HTR-8/SVneo (cell line): Measurements from ENCODE around the gene SLIT2.

Experiments used
- DNase-seq: peaks from one replicate; pipeline ENCODE4 v3.0.0; 2011; ENCODE audit warnings: low spot score, mixed read lengths; ENCODE audit not compliant: insufficient read length
- FAIRE-seq: peaks from 2 replicates; lab custom pipeline; 2011; peaks lifted over from hg19 to GRCh38; lab: Jason Lieb, UNC

Gene SLIT2, protein sequence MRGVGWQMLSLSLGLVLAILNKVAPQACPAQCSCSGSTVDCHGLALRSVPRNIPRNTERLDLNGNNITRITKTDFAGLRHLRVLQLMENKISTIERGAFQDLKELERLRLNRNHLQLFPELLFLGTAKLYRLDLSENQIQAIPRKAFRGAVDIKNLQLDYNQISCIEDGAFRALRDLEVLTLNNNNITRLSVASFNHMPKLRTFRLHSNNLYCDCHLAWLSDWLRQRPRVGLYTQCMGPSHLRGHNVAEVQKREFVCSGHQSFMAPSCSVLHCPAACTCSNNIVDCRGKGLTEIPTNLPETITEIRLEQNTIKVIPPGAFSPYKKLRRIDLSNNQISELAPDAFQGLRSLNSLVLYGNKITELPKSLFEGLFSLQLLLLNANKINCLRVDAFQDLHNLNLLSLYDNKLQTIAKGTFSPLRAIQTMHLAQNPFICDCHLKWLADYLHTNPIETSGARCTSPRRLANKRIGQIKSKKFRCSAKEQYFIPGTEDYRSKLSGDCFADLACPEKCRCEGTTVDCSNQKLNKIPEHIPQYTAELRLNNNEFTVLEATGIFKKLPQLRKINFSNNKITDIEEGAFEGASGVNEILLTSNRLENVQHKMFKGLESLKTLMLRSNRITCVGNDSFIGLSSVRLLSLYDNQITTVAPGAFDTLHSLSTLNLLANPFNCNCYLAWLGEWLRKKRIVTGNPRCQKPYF (N-terminal part only)

DNA sequence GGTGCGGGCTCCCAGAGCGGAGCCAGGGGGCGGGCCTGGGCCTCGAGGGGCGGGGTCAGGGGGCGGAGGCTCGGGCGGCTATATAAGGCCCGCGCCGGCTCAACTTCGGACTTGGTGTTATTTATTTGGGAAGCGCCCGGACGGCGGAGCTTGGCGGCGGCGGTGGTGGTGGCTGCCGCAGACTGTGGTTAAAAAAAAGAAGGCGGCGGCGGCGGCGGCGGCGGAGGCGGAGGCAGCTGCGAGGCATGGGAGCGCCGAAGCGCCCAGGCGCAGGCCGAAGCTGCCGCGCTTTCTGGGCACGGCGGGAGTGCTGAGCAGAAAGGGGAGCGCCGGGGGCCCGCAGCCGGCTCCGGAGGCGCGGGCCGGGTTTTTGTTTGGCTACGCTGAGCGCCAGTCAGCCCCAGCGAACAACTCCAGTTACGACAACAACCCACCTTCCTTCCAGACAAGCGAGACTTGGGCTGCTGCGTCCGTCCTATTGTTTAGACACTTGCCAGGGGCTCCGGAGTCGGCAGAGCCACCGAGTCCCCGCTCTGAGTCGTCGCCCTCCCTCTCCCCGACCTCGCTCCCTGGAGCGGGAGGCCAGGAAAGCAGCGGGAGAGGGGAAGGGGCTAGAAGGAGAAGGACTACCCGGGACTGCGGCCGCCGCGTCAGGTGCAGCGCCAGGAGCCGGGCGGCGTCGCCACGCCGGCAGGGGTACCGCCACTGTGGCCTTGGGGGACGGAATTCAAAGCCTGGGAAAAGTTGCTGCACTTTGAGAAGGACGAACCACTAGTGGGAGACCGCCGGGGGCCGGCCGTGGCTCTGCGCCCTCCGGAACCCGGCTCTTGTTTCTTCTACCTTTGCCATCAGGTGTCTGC is at the start of gene SLIT2:
SLIT2 (plus strand) TSS at position 110 of the 860 bp plus-strand sequence. CDS start 1,911 bp downstream, outside the sequence.
- DNase-seq, result peak; percentile 74
- FAIRE-seq, result no peak

DNA sequence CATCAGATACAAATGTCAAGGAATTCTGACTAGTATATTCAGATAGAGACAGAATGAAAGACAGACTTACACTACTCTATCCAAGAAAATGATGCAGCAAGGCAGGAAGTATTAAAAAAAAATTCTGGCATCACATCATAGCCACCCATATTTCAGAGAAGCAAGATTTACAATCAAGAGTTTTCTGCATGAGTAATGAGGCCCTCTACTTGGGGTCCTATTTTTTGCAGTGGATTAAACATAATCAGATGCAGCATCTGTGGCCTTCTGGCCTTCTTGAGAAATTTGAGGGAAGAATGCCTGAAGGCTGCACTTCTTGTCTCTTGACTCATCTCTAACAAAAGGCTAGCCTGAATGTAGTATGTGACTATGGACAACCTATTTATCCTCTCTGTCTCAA is 48.2 kb upstream of the SLIT2 start:
- peak; percentile 51 for DNase-seq
- peak; percentile 85 for FAIRE-seq

DNA sequence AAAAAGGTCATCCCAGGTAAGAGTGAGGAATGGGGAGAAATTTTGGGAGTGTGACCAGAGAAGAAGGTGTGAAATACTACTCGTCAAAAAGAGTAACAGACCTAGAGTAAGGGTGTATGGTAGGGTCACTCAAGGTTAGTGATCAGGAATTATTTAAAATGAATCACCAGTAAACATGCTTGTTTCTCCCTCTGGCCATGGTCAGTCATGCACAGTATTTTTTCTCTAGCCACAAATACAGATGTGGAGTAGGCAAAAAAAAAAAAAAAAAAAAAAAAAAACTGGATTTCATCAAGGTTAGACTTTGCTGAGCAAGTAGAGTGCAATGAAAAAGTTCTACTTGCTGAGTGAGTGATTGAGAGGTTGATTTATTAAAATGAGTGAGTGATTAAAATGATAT is 34.2 kb upstream of the SLIT2 start:
- FAIRE-seq, result no peak
- DNase-seq, result no peak

DNA sequence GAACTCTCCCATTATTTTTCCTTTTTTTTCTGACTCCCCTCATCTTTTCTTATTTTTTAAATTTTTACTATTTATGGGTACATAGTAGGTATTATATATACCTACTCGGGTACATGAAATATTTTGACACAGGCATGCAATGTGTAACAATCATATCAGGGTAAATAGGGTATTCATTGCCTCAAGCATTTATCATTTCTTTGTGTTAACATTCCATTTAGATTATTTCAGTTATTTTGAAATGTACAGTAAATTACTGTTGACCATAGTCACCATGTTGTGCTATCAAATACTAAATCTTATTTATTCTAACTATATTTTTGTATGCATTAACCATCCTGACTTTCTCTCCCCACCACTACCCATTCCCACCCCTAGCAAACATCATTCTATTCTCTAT is 33.8 kb upstream of the SLIT2 start:
- FAIRE-seq (no peak), DNase-seq (no peak)

DNA sequence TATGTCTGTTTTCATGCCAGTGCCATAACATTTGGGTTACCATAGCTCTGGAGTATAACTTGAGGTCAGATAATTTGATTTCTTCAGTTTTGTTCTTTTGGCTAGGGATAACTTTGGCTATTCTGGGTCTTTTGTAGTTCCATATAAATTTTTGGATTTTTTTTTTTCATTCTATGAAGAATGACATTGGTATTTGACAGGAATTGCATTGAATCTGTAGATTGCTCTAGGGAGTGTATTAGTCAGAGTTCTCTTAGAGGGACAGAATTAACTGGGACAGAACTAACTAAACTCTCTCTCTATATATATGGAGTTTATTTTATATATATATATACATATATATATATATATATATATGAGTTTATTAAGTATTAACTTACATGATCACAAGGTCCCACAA is 32.2 kb upstream of the SLIT2 start:
- DNase-seq (no peak), FAIRE-seq (no peak)

DNA sequence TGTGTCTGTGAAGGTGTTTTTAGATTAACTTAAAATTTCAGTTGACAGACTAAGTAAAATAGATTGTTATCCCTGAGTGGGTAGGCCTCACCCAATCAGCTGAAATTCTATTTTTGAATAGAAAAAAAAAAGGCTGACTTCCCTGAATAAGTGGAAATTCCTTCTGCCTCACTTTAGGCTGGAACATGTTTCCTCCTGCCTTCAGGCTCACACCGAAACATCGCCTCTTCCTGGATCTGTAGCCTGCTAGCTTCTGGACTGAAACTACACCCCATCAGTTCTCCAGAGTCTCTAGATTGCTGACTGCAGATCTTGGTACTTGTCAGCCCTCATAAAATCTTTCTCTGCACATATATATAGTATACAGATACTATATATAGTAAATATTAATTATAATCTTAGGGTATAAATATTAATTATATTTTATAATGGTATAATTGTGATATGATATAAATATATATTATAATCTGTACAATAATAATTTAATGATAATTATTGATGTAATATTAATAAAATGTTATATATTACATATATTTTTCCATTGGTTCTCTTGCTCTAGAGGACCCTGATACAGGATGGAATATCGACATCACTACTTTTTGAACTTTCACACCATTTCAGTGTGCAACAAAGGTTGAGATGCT is 13.7 kb upstream of the SLIT2 start:
- no peak for DNase-seq
- no peak for FAIRE-seq

DNA sequence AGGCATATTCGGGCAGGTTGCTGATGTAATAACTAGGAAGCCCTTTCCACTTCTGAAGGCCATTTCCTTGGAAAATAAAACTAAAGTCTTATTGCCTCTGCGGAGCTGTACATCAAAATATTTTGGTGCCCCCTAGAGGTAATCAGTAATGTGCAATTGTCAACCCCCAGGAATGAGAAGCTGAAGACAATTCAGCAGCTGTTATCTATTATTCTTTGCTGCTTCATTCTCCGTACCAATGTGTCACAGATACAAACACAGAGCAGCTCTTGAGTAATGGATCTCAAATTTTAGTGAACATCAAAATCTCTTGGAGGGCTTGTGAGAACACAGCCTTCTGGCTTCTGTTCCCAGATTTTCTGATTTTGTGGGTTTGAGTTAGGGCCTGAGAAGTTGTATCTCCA is 3.5 kb upstream of the SLIT2 start:
- DNase-seq (no peak), FAIRE-seq (no peak)

DNA sequence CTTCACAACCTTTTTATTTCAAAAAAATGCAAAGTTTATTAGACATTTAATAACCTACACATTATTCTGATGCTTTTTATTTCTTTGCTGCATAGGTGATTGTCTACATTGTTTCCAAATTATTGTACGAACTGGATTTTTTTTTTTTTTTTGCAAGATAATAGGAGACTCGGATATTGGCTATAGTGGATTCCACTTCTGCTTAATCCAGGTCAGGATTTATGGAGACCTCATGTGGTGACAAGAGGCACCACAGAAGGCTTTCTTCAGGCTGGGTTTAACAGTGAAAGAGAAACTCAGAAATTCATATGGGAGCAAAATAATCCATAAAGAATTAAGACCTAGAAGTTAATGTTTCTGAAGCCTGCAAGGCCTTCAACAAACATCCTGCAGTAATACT is 2.4 kb upstream of the SLIT2 start:
- DNase-seq (no peak), FAIRE-seq (no peak)

DNA sequence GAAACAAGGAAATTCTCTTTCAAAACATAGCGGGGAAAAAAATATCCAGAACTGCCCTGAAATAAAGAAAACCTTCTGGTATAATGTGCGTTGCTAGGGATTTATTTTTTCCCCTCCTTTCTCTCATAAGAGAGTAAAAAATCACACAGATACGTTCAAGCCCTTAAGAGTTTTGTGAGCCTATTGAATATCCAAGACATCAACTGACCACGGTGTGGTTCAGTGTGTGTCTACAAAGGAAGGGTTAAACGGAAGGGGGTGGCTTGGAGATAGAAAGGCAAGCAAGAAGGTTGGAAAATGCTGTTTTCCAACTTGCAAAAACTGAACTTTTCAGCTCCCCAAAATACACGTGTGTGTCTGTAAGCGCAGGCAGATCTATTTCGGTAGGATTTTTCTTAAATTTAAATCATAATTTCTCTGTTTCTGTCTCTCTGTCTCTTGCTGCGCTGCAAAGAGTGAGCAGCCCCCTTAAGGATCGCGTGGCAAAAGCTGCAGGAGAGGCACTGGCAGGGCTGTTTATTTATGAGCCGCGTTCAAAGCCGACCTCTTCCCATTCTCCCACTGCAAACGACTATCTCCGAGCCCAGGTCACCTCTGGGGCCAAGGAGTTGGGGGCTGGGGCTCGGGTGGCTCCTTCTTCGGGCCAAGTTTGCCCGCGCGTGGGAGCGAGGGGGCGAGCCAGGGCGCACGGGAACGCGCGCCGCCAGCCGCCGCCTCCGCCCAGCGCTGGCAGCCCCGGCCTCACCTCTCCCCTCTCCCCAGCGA is 492 bp upstream of the SLIT2 start:
- no peak for DNase-seq
- no peak for FAIRE-seq

DNA sequence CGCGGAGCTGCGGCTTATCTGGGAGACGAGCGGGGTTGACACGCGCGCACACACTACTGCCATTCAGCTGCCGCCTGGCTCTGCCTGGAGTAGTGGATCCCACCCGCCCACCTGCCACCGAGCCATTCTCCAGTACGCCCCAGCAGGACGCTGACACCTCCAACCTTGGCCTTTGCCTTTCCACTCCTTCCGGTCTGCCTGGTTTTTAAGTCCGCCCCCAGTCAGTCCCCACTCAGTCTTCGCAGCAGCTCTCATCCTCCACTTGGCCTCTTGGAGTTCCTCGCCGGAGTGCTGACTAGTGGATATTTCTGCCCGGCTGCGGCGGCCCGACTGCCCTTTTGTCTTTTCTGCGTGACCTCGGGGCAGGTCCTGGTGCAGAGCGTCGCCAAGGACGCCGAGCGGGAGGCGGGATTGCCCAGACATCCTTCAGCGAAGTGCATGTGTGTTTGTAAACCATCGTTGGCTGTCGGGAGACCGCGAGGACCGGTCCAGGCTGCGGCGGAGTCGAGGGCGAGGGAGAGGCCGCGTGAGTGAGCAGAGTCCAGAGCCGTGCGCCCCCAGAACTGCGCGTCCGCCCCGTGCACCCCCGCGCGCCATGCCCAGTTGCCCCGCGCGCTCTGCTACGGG is 1.1 kb downstream of the SLIT2 start:
- FAIRE-seq, result no peak
- DNase-seq, result no peak

DNA sequence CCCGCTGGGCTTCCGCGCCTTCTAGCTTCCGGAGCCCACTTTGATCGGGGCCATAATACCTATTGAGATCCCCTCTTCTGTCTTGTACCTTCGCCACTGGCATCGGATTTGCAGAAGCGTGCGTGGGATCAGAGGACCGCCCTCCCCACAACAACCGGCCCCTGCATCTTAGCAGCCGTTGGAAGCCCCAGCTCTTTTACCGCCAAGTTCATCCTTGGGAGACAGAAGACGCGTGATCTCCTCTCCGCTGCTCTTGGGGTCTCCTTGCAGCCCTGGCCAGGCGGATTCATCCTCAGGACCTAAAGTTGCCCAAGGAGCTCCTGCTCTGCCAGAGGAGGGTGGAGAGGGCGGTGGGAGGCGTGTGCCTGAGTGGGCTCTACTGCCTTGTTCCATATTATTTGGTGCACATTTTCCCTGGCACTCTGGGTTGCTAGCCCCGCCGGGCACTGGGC is 1.6 kb downstream of the SLIT2 start:
- FAIRE-seq (no peak), DNase-seq (no peak)

DNA sequence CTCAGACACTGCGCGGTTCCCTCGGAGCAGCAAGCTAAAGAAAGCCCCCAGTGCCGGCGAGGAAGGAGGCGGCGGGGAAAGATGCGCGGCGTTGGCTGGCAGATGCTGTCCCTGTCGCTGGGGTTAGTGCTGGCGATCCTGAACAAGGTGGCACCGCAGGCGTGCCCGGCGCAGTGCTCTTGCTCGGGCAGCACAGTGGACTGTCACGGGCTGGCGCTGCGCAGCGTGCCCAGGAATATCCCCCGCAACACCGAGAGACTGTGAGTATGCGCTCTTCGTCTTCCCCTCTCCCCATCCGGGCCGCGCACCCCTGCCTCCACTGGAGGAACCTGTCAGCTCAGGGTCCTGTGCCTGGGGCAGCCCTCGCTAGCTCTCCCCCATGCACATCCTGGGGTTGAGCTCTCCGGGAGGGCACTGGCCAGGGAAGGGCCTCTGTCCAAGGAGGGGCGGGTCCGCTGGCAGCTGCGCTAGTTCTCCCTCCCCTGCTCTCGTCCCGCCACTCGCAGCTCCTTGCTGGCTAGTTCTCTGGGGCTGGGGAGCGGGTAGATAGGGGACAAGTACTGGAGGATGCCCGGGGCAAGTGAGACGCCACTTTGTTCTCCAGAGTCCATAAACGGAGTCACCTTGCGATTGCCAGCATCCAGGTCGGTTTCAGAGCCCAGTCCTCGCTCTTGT is 2.2 kb downstream of the SLIT2 start:
- DNase-seq (no peak), FAIRE-seq (peak; percentile 40)

DNA sequence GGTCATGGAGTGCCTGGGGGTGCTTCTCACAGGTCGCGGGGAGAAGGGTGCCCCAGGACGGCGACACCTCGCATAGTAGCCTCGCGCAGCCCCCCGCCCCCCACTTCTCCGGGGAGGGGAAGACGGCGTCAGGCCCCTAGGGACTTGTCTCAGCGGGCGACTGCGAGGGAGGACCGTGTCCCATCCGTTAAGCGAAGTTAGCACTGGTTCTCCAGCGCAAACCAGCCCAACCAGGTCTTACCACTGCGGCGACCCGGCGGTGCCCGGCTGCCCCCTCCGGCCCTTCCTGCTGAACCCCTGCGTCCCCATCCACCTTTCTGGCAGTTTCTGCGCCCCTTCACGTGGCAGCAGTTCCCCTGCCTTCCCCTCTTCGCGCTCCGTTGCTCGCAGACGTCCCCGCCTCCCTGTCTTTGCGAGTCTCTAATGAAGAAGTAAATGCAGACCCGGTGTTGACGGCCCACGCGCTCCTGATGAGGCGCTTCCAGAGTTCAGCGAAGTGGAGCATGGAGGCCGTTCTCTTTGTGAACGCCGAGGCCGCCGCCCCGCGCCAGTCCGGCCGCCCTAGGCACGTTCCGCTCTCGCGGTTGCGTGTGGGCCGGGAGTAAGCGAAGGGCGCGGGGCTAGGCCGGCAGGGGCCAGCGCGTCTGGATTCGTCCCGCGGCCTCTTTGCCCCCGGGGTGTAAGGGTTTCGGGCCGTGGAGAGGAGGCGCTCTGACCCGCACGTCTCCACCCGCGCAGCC is 3.0 kb downstream of the SLIT2 start:
- DNase-seq, result no peak

DNA sequence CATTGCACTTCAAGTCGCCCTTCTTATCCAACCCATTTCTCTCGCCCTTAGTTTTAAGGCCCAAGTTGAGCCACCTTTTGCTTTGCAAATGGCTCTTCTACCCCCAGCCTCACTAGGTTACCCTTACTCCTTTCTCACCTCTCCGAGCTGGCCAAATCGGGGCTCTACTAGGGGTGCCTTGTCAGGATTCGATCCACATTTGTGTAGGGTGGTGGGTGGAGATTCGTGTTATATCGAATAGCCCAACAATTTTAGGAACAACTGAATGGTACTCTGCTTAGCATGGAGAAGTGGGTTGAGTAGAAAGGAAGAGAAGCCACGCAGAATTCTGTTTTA is 3.5 kb downstream of the SLIT2 start:
- FAIRE-seq, result no peak
- DNase-seq, result no peak

More for the DNA sequence above, 3.0 kb downstream of the SLIT2 start:
- no peak for FAIRE-seq

DNA sequence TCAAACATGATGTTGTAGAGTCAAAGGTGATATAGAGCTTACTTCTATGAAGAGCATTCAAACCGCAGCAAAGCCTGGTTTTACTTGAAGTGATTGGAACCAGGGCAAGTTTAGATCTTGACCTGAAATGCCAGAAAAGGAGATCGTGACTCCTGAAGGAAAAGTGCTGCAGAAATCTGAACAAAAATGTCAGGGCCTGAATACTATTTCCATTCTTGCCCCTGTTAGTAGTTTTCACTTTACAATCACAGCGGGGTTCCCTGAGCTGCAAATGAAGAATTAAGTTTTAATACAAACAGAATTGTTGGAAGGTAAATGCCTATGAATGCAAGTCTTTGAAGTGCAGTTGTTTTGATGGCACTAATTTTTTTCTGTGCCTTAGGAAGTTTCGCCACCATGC is 4.1 kb downstream of the SLIT2 start:
- FAIRE-seq, result no peak
- DNase-seq, result no peak

DNA sequence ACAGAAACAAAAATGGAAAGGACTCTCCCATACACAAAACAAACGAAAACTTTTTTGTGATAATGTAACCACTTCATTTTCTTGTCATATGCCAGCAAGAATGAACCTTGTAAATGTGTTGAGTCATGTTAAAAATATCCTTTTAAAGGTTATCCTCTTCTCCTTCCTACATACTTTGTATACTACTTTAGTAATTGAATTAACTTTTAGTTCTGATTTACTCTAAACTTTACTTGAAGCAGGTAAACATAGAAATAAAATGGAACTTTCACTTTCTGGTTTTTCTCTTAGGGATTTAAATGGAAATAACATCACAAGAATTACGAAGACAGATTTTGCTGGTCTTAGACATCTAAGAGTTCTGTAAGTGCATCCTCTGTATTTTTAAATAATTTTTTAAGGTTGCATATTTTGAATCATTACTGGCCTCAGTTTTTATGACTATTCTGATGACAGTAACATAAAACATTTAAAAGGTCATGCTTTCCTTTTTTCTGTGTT is 4.7 kb downstream of the SLIT2 start:
- FAIRE-seq (no peak), DNase-seq (no peak)

DNA sequence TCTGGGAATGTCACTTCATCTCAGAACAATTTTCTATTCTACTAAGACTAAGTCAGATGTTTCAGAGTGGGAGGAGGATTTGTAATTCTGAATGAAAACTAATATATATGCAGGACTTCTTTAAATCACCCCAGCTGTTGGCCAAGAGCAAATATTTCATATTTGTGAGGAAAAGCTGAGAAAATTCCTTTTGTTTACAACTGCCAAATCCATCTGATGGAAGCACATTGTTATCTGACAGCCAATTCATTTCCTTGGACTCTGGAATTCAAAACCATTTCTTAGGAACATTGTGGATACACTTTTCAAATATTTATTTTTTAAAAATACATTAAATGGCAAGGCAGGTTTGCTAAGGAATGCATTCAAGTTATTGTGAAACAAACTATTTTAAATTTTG is 8.0 kb downstream of the SLIT2 start:
- DNase-seq (no peak), FAIRE-seq (no peak)

DNA sequence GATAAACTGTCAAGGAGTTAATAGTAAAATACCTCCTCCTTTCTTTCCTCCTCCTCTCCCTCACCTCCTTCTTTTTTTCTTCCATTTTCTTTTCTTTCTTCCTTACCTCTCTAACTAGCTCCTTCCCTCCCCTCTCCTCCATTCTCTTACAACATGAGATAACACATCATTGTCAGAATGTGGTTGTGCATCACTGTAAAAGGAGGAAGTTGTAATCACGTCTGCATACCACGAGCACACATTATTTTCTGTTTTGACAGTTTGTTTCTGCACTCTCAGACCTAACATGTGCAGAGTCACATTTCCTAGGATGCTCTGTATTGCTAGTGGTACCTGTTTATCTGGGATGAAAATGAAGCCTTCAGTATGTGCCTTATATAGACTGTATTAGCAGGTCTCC is 9.1 kb downstream of the SLIT2 start:
- DNase-seq, result no peak
- peak; percentile 84 for FAIRE-seq
